Nucleus accumbens (tissue), 56 donors: ENCODE data around the gene CSPG4.
"Not testable (repeated sequence)": the region's sequence is repeated elsewhere in the genome, so short reads cannot be mapped to it uniquely, and the experiment has no call there.

ENCODE experiments used
- DNase-seq, 56 donors: peaks; one replicate each; lab custom pipeline; 2025; lab: John Stamatoyannopoulos, UW

The CSPG4 gene

DNA sequence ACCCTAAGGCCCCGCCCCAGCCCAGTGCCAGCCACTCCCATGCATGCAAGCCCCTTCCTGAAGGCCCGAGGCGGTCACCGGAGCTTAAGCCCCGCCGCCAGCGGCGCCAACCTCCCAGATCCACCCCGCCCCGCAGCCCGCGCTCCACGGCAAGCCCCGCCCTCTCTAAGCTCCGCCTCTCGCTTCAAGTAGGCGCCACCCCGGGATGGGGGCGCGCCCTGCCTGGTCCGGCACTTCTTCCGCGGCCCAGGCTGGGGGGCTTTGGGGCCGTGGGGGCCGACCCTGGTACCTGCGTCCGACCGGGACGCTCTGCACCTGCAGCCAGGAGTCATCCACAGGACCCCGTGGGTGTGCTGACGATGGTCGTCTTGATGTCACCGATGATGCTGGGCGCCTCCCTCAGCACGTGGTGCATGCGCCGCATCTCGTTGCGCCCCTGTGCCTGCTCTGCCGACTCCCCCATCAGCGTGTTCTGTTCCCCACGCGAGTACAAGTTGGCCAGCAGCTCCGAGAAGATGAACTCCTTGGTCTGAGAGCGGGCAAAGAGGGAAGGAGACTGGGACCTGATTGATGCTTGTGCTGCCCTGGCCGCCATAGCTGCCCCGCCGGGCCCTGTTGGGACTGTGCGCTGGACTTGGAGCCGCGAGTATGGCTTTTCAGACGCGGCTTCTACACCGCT is 26.1 kb upstream of the CSPG4 start:
- DNase-seq: peak in 55 of 56 donors; percentile 13 to 91 (median 78)

DNA sequence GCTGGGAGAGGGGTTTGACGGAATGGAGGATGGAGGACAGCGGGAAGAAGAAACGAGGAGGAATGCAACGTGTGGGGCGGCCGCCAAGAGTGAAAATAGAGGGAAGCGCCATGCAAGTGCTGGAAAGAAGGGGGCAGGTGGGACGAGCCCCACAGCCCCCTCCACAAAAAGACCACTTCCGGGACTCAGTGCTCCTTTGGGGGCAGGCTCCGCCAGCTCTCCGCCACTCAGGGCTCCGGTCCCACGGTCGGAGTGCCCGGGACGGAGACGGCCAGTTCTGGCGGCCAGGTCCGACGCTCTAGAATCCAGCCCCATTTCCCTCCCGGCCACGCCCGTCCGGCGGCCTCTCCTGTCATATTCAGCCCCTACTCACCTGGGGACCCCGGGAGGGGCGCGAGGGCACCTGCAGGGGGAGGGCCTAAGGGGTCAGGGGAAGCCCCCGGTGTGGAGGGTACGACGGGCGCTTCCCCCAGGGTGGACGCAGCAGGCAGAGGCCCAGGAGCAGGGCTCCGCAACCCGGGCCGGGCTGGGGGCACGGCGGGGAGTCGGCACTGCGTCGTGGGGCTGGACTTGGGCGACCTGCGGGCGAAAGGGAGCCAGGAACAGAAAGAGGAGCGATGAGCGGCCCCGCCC is 25.5 kb upstream of the CSPG4 start:
- DNase-seq: no peak

DNA sequence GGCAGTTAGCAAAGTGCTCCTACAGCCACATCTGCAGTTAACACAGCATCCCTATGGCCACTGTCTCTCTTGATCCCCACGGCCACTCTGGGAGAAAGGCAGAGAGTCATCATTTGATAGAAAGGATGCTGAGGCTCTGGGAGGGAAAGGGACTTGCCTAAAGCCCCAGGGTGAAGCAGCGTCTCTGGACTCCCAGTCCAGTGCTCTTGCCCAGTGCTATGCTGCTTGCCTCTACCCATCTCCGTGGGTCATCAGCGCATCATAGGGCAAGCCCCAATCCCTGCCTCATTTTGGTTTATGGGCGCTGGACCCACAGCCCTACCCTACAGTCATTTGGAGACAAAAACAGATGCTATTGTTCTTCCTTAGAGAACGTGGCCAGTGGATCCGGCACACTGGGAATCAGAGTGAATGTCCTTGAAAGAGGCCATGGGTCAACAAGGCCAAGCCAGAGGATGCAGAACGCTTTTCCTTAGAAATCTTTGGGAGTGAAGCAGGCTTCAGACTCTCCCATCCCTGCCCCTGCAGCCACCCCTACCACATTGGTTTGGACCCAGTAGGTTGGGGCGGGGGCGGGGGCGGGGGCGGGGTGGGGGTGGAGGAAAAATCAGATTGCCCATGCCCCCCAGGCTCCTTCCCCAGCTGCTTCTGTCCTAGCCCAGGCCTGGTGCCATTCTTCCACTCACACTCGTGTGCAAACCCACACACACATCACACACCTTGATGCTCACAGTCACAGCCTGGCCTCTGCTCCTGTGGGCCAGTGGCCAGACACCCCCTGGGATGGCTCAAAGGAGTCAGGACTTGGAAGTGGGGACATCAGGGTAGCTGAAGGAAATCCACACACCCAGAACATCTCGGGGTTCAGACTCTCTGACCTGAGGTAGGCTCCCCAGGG is 24.7 kb upstream of the CSPG4 start:
- not testable (repeated sequence) for DNase-seq

DNA sequence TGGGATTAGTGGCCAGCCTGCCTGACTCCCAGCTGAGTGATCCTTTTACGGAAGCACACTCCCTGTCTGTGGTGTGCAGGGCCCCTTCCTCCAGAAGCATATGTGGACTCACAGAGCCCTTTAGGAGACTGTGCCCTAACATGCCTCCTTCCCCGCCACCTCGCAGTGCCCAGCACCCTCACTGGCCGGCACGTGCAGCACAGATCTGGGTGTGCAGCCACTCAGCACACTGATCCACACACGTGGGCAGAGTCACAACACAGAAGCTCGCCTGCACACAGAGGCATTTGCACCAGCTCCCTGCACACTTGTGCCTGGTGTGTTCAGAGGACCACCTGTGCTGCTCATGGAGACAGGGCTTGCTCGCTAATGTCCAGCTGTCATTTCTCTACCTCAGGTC is 23.6 kb upstream of the CSPG4 start:
- DNase-seq: no peak

DNA sequence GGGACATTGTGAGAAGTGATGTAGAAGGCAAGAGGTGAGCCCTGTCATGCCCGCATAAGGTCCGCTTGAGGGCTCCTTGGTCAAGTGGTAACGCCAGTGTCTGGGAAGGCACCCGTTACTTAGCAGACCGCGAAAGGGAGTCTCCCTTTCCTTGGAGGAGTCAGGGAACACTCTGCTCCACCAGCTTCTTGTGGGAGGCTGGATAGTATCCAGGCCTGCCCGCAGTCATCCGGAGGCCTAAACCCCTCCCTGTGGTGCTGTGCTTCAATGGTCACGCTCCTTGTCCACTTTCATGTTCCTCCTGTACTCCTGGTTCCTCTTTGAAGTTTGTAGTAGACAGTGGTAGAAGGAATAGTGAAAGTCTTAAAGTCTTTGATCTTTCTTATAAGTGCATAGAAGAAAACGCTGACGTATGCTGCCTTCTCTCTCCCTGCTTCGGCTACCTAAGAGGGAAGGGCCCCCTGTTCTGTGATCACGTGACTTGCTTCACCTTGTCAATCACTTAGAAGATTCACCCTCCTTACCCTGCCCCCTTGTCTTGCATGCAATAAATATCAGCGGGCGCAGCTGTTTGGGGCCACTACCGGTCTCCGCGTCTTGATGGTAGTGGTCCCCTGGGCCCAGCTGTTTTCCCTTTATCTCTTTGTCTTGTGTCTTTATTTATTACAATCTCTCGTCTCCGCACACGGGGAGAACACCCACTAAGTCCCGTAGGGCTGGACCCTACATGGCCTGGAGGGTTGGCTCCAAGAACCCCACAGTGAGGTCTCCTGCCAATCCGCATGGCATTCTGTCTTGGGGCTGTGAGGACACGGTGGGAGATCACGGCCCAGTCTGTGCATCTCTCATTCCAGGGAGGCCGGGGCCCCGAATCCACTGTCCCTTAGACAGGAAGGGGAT is 22.5 kb upstream of the CSPG4 start:
- not testable (repeated sequence) for DNase-seq

DNA sequence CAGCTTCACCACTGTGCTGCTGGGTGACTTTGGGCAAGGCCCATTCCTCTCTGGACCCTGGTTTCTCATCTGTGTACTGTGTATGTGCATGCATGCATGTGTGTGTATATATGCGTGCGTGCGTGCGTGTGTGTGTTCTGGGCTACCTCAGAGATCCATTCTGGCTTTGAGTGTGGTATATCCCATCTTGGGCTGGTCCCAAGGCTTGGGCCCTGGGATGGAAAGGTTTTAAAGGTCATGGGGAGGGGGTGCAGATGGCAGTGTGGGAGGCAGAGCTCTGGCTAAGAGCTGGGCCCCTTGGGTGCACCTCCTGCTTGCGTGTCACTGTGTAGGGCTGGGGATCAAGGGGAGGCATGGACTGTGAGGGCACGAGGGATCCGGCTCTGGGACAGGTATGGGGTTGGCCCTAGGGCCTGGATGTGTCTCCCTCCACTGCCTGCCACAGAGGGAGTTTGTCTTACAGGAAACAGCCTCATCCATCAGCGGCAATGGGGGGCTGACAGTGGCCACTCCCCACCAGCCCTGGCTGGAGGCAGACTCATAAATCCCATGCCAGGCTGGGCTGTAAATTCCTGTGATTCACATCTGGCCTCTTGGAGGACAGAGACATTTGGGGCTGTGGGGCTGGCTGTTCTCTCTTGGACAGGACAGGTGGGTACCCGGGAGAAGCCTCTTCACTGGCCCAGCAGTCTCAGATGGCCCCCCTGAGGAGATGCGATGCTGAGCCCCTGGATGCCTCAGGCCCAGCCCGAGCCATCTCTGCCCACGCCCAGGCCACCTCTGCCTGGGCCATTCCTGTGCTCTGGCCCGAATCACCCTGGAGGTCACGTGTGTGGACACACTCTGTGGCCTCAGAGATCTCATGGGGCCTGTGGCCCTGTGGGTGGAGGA is 21.4 kb upstream of the CSPG4 start:
- DNase-seq: no peak

DNA sequence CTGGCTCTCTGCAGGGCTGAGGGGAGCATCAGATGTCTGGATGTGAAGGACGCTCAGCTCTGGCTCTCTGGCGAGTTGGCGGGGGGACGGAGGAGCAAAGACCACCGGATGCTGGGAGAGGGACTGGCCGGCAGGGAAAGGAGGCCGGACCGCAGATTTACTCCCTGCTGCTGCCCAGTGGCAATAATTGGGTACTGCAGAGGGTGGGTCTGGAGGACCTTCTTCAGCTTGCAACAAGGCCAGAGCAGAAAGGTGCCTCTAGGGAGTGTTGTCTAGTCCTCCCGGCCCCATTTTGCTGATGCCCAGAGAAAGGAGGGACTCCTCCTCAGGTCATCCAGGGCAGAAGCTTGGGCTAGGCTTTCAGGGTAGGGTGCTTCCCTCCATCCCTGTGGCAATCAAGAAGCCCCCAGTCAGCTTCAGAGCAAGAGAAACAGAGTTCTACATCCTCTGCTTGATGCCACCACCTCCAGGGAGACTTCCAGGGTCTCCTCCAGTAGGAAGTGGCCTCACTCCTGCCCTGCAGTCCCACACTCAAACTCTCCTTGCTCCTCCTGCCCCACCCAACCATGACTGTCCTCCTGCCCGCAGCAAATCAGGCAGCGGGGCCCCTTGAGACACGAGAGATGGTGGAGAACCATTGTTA is 20.3 kb upstream of the CSPG4 start:
- peak in 40 of 56 donors; percentile 7 to 63 (median 29) for DNase-seq

DNA sequence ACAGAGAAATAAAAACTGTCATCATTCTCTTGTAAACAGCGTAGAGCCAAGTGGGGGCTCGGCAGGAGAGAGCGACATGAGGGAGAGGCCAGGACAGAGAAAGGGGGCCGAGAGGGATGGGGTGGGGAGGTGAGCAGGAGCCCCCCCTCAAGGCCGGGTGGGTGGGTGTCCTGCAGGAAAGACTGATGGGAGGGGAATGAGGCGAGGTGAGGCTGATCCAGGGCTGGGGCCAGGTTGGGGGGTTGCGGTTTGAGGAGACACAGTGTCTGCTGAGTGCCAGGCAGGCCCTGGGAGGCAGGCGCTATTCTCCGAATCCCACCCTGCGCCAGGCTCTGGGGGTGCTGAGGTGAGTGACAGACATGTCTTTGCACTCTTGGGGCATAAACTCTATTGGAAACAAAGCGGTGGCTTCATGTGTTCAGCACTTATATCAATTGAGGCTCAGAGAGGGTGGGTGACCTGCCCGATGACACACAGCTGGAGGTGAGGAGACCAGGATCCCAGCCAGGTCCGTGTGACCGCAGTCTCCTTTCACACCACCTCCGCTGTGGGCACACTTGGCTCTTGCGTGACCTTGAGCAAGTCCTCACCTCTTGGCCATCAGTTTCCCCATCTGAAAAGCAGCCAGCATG is 19.6 kb upstream of the CSPG4 start:
- no peak for DNase-seq

DNA sequence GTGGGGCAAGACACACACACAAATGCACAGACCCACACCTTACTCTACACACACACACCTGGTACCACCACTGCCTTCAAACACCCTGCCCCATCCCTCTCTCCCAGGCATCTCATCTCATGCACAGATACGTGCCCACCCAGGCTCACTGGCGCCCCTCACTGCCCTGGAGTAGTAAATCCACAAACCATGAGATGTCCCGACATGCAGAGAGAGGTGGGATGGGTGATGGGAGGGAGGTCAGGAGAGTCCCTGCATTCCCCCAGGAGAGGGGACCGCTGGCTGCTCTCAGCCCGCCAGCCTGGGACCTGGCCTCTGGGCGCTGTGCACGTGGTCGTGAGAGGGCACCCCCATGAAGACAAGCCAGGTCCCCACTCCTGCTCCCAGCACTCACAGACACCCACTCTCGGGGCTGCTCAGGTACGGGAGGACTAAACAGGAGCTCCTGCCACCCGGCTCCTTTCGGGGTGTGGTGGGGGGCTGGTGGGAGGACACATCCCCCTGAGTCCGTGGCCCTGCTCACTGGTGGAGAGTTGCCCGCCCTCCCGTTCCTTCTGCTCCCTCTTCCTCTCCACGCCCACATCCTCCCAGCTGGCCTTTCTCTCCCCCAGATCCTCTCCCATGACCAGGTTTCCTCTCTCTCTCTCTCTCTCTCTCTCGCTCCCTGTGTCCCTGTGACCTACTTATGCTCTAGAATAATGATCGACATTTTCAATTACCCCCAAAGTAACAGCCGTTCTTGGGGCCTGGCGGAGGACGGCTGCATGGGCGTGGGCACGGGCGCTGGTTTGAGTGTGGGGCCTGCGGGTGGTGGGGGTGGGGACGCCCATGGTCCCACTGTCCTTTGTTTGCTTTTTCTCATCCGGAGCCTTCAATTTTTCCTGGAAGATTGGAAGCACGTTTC is 18.9 kb upstream of the CSPG4 start:
- no peak for DNase-seq

DNA sequence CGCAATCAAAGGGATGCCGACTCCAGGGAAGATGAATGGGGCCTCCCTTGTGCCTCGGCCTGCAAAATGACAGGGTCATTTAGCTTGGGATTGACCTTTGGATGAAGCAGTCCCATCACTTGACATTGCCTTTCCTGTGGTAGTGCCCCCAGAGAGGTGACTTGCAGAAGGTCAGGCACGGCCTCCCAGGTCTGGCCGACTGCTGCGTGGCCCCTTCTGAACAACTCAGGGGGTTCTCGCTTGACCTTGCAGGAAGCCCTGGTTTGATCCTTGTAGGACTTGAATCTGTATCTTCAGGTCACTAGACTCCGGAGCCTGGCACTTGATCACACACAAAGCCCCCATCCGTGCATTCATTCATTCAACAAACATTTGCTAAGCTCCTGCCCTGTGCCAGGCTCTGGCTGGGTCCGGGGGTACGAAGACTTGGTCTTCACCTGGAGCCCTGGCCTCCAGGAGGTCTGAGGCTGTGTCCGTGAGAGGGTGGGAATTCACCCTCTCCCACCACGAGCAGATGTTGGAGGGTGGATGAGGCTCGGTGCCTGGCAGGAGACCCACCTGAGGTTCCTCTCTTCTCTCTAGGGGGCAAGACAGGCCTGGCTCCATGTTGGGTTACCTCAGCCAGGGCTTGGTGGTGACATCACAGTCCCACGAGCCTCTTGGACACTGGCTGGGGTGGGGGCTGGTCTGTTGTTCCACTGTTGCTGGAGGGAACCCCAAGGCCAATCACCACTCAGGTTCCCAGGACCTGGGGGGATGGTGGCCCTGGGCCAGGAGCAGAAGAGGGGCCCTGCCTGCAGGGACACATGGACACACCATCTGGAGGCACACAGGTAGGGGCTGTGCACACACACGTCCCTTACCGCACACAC is 18.0 kb upstream of the CSPG4 start:
- not testable (repeated sequence) for DNase-seq

DNA sequence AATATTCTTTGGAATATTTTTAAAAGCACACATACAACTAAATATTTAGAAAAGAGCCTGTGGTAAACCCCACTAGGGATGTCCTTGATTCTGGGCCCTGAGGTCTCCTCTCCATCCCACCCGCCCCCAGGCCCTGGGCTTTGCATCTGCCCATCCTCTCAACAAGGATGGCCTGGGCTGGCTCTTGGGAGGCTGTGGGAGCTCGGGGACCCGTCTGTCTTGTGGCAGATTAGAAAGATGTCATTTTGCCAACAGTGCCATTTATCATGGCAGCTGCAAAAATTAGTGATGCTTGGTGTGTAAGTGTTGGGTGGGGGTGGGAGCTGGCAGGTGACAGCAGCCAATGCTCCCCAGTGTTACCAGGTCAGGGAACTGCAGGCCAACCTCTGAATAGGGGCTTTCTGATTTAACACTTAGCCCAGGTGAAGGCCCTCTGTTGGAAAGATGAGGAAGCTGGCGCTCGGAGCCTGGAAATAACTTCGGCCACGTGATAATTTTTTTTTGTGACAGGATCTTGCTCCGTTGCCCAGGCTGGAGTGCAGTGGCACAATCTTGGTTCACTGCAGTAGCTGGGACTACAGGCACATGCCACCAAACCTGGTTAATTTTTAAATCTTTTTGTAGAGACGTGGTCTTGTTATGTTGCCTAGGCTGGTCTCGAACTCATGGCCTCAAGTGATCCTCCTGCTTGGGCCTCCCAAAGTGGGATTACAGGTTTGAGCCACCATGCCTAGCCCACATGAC is 16.9 kb upstream of the CSPG4 start:
- no peak for DNase-seq

DNA sequence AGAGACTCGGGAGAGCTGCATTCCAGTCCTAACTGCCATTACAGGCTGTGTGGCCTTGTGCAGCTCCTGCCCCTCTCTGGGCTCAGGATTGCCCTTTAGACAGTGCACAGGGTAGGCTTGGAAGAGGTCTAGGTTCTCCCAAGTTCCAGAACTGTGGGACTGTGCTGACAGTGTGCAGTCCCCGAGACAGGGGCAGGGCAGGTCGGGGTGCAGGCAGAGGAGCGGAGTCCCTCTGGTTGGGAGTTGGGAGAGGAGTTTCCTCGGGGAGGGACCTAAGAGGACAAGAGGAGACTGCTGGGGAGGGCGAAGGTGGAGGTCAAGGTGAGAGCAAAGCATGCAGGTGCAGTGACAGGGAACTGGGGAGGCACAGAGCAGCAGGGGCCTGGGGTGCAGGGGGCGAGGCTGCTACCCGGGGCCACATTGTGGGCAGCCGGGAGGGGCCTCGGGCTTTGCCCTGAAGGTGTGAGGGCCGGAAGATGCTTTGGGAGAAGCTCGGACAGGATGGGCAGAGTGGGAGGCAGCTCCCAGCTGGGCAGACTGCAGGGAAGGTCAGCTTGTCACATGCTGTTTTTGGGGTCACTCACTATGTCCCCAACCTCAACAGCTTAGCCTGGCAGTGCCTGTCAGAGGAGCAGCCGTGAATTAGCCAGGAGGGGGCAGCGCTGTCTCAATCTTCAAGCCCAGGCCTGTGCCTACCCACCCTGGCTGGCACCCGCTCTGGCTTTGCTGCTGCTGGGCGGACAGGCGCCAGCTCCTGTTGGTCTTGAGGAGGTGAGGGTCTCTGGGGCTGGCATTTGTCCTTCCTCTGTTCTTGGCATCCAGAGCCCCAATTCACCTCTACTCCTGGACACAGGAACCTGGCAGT is 15.4 kb upstream of the CSPG4 start:
- DNase-seq: peak in 41 of 56 donors; percentile 10 to 78 (median 31)

DNA sequence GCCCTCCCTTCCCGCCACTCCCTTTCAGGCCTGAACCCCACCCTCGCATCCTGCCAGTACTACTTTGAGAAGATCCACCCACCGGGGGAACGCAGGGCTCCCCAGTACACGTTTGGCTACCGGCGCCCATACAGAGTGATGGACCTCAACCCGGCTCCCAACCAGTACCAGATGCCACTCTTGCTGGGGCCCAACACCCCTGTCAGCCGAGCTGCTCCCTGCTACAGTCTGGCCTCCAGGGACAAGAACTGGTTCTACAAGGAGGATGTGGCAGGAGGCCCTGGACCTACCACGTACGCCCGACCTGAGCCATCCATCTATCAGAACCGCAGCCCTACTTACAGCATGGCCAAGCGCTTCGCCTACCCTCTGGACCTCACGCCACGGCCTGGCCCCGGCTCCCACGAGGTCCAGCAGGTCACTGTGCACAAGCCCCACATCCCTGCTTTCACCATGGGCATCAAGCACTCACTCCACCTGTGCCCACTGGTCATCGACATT is 14.4 kb upstream of the CSPG4 start:
- DNase-seq: no peak
